ENCODE results near the gene ZBTB34.

The ZBTB34 gene

DNA sequence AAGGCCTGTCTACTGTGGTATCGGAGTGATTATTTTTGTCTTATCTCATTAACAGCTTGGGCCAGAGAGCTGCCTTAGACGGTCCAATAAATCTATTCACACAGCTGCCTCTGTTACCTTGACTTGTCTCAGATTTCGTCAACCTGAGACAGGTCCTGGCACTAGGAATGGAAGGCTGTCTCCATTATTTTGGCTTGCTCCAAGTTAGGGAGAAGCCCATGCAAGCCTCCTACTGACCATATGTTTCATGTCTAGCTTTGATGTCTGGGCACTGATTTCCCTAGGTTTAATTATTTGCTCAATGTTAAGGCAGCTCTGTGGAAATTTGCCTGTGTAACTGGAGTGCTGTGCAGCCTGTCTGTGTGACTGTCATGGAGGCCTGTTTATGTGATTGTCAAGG lies 41.8 kb downstream of the ZBTB34 start:
- TF ChIP-seq, protein P1, sequence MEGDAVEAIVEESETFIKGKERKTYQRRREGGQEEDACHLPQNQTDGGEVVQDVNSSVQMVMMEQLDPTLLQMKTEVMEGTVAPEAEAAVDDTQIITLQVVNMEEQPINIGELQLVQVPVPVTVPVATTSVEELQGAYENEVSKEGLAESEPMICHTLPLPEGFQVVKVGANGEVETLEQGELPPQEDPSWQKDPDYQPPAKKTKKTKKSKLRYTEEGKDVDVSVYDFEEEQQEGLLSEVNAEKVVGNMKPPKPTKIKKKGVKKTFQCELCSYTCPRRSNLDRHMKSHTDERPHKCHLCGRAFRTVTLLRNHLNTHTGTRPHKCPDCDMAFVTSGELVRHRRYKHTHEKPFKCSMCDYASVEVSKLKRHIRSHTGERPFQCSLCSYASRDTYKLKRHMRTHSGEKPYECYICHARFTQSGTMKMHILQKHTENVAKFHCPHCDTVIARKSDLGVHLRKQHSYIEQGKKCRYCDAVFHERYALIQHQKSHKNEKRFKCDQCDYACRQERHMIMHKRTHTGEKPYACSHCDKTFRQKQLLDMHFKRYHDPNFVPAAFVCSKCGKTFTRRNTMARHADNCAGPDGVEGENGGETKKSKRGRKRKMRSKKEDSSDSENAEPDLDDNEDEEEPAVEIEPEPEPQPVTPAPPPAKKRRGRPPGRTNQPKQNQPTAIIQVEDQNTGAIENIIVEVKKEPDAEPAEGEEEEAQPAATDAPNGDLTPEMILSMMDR (IDR thresholded peaks at IDR 0.05; ENCODE audit: low read depth, low read length) = no peak
- no peak for TF ChIP-seq EZH2phosphoT487 (IDR thresholded peaks at IDR 0.05; ENCODE audit: low read depth)
- no peak overlapping the region for H3K4me3 ChIP-seq (ENCODE audit: low read length)
- H3K27me3 ChIP-seq (ENCODE audit: low read depth, low read length) = 0 out of 2 replicates have a peak, but pooled peaks cover 5% of the 10 kb centered on the region
- no peaks in the 10 kb centered on the region for H3K36me3 ChIP-seq (replicated peaks; ENCODE audit: low read depth, low read length)
- H4K20me1 ChIP-seq (ENCODE audit: insufficient read depth, low read length) = no peaks in the 10 kb centered on the region
- H3K4me2 ChIP-seq (ENCODE audit: low read length) = no peak overlapping the region
- no peaks in the 10 kb centered on the region for H3K79me2 ChIP-seq (ENCODE audit: low read length)
- no peak overlapping the region for H2AFZ ChIP-seq (ENCODE audit: low read depth, low read length)
- no peaks in the 10 kb centered on the region for H3K4me1 ChIP-seq (ENCODE audit: low read length)
- no peaks in the 10 kb centered on the region for H3K9me3 ChIP-seq (ENCODE audit: insufficient read depth, low read length)
- H3K27ac ChIP-seq (ENCODE audit: low read length) = no peak overlapping the region
- H3K9ac ChIP-seq (ENCODE audit: low read length) = no peak overlapping the region

DNA sequence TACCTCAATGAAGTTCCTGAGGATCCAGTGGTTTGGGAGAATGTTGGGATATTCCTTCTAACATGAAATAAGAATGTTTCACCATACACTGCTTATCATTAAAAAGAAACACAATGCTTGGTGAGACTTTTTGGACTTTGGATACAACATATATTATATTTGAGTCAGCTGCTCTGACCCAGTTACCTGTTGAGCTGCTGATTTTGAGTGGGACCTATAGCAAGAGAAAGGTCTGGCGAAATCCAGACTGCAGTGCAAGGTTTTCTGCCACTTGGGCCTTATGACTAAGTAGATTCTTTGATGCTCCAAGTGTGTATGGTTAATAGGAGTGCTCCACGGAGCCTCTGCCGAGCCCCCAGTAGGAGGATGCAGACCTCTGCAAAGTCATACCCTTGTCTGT lies 44.1 kb downstream of the ZBTB34 start:
- TF ChIP-seq EZH2phosphoT487 (IDR thresholded peaks at IDR 0.05; ENCODE audit: low read depth) = no peak
- TF ChIP-seq, protein P1 (IDR thresholded peaks at IDR 0.05; ENCODE audit: low read depth, low read length) = no peak
- H3K36me3 ChIP-seq (replicated peaks; ENCODE audit: low read depth, low read length) = no peaks in the 10 kb centered on the region
- H3K9me3 ChIP-seq (ENCODE audit: insufficient read depth, low read length) = no peaks in the 10 kb centered on the region

DNA sequence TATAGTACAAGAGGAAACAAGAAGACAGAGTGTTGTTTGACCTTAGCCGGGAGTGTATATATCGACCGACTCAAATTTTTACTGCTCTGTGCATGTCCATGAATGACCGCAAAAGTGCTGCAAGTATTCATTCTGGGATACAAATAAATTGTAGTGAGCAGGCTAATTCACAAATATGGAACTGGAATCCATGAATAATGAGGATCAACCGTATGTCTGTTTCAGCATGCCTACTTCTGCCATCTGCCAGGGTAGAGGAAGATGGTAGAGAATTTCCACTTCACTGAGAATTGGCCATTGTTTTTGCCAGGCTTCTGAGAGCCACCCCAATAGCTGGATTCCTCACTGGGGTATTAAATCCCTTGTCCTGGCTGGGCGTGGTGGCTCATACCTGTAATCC lies 45.7 kb downstream of the ZBTB34 start:
- H3K36me3 ChIP-seq (replicated peaks; ENCODE audit: low read depth, low read length) = no peaks in the 10 kb centered on the region
- no peaks in the 10 kb centered on the region for H3K79me2 ChIP-seq (ENCODE audit: low read length)
- no peak overlapping the region for H3K4me2 ChIP-seq (ENCODE audit: low read length)
- no peaks in the 10 kb centered on the region for H3K4me1 ChIP-seq (ENCODE audit: low read length)
- H4K20me1 ChIP-seq (ENCODE audit: insufficient read depth, low read length) = no peaks in the 10 kb centered on the region
- H3K27ac ChIP-seq (ENCODE audit: low read length) = no peak overlapping the region
- peaks cover 14% of the 10 kb centered on the region for H3K27me3 ChIP-seq (ENCODE audit: low read depth, low read length)
- no peak overlapping the region for H2AFZ ChIP-seq (ENCODE audit: low read depth, low read length)
- H3K9me3 ChIP-seq (ENCODE audit: insufficient read depth, low read length) = no peaks in the 10 kb centered on the region
- no peak overlapping the region for H3K4me3 ChIP-seq (ENCODE audit: low read length)
- H3K9ac ChIP-seq (ENCODE audit: low read length) = no peak overlapping the region
- no peak for TF ChIP-seq EZH2phosphoT487 (IDR thresholded peaks at IDR 0.05; ENCODE audit: low read depth)
- TF ChIP-seq, protein P1 (IDR thresholded peaks at IDR 0.05; ENCODE audit: low read depth, low read length) = no peak

More for the DNA sequence above, 44.1 kb downstream of the ZBTB34 start:
- H3K79me2 ChIP-seq (ENCODE audit: low read length) = no peaks in the 10 kb centered on the region
- H3K4me1 ChIP-seq (ENCODE audit: low read length) = no peaks in the 10 kb centered on the region
- H3K9ac ChIP-seq (ENCODE audit: low read length) = no peak overlapping the region
- H3K27me3 ChIP-seq (ENCODE audit: low read depth, low read length) = peaks cover 14% of the 10 kb centered on the region
- H2AFZ ChIP-seq (ENCODE audit: low read depth, low read length) = no peak overlapping the region
- no peaks in the 10 kb centered on the region for H4K20me1 ChIP-seq (ENCODE audit: insufficient read depth, low read length)
- no peak overlapping the region for H3K4me2 ChIP-seq (ENCODE audit: low read length)
- H3K27ac ChIP-seq (ENCODE audit: low read length) = no peak overlapping the region
- no peak overlapping the region for H3K4me3 ChIP-seq (ENCODE audit: low read length)

DNA sequence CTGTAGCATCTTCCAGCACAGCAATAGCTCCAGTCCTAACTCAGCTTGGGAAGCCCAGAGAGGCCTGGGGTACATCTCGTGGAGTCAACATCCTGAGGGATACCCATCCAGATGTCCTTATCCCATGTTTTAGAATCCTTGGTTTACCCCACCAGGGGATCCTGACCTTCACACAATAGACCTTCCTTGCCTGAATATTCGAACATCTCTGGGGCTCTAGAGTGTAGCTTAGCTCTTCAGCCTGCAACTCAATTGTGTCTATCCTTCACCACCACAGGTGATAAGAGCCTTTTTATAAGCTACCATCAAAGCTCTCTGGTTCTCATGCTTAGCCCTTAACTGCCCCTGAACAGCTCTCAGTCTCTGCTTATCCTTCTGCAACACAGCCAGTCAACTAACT lies 46.6 kb downstream of the ZBTB34 start:
- H3K9me3 ChIP-seq (ENCODE audit: insufficient read depth, low read length) = no peaks in the 10 kb centered on the region
- no peak overlapping the region for H3K4me3 ChIP-seq (ENCODE audit: low read length)
- H3K9ac ChIP-seq (ENCODE audit: low read length) = no peak overlapping the region
- H3K27me3 ChIP-seq (ENCODE audit: low read depth, low read length) = peaks cover 18% of the 10 kb centered on the region
- no peaks in the 10 kb centered on the region for H3K79me2 ChIP-seq (ENCODE audit: low read length)
- H3K4me1 ChIP-seq (ENCODE audit: low read length) = no peaks in the 10 kb centered on the region
- H4K20me1 ChIP-seq (ENCODE audit: insufficient read depth, low read length) = no peaks in the 10 kb centered on the region
- no peak overlapping the region for H3K27ac ChIP-seq (ENCODE audit: low read length)
- TF ChIP-seq EZH2phosphoT487 (IDR thresholded peaks at IDR 0.05; ENCODE audit: low read depth) = no peak
- TF ChIP-seq, protein P1 (IDR thresholded peaks at IDR 0.05; ENCODE audit: low read depth, low read length) = no peak
- H3K4me2 ChIP-seq (ENCODE audit: low read length) = no peak overlapping the region
- no peaks in the 10 kb centered on the region for H3K36me3 ChIP-seq (replicated peaks; ENCODE audit: low read depth, low read length)
- H2AFZ ChIP-seq (ENCODE audit: low read depth, low read length) = no peak overlapping the region

All from OCI-LY3 (cell line).